HG02852 (cell line): ENCODE data around the gene MTMR10.

ENCODE experiments used
- ATAC-seq: cut with Tn5 transposase; IDR thresholded peaks from one replicate; pipeline ENCODE4 v1.9.1; 2021; ENCODE audit warnings: mild to moderate bottlenecking, moderate library complexity; ENCODE audit not compliant: unreplicated experiment

The MTMR10 gene

DNA sequence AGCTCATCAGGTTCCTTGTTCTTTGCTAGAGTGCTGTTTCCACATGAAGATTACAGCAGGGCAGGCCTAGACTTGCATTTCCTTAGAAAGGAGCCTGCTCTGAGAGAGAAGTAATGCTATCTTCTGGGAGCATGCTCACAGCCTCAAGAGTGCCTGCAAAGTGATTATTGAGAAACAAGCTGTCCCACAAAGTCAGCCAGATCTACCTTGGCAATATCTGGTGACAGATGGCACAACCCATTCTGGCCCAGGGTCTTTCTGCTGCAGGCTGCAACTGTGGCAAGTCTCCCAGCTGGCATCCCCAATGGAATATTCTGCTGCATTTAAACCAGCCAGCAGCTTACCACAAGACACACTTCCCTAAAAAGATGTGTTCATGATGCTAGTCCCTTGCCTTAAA, 29.3 kb downstream of the MTMR10 start:
- no peak for ATAC-seq

DNA sequence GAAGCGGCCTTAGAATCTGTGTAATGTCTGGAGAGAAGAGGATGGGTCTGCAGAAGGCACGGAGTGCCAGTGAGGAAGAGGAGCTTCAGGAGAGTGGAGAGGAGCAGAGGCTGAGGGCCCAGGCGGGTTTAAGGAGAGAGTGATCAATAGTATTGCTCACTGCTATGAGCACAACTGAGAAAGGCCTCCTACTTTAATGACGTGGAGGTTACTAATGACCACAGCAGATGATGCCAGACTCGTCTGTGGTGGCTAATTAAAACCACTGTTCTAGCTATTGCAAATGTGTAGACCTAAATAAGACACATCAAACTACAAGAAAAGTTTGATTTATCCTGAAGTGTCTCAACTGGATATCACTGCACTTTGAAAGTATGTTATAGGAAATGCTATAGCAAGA, 33.2 kb downstream of the MTMR10 start:
- ATAC-seq, result no peak

DNA sequence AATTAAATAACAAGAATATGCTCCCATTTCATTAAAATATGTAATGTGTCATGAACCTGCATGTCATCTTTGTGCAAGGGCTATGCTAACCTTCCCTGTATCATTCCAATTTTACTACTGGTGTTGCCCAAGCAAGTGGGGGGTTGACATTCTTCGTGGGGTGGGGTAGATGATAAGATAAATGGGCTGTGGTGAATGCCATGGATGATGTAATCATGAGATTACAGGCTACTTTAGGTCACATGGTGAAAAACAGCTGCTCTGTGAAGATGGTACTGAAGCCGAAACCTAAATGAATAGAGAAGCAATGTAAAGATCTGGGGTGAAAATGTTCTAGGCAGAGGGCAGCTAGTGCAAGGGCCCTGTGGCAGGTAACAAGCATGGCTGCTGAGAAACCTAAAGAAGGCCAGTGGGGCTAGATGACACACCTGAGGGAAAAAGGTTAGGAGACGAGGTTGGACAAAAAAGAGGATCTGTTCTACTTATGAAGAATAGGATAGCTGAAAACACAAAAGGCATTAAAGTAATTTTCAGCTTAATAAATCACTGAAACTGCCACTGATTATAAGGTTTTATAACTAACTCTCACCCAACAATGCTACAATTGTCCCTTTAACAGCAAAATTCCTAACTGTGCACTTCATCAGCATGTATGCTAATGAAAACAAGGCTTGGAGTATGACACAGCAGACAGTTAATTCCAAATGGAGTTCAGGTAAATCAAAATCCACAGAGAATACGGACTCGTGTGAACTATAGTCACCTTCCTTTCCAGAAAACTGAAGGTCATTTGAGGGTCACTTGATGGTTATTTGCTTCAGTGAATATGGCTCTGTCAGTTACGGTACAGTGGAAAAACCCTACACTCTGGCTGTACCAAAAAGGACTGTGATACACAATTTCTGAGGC, 35.0 kb downstream of the MTMR10 start:
- ATAC-seq, result no peak

DNA sequence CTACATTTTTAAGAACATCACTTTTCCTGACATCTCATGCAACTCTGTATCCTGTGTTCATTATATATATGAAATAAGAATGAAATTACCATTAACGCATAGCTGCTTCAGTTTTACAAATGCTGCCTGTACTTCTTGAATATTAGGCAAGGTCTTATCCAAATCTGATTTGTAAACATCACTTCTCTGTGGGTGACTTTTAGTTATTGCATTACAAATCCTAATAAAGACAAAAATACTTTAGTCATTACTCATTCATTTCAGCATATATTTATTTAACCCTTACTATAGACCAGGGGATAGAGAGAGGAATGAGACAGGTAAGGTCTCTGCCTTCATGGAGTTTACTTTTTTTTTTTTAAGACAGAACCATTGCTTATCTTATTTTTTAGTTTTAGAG, 36.8 kb downstream of the MTMR10 start:
- no peak for ATAC-seq

DNA sequence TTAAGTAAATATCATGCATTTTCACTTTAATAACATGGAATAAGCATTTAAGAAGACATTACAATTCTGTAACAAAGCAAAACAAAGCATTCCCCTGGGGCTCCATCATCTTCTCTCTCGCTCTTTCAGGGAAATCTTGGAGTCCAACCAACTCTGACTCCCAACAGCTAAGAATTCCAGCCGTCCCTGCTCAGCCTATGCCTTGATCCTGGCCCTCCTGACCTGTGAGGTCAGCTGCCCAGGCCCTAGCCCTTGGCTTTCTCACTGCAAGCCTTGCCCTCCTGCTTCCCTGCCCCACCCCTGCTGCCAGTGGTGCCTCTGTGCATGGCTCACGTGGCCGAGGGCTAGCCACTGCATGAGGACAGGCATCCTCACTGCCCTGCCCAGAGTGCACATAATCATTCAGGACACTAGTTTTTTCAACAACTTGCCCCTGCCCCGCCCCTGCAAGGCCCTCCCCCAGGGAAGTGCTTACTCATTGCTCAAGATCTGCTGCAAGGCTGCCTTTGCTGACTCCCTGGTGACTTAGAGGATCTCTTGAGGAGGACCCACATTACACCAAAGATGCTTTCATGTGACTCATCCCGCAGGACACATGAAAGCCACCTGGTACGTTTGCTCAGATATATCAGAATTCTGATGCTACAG, 37.6 kb downstream of the MTMR10 start:
- ATAC-seq, result no peak

DNA sequence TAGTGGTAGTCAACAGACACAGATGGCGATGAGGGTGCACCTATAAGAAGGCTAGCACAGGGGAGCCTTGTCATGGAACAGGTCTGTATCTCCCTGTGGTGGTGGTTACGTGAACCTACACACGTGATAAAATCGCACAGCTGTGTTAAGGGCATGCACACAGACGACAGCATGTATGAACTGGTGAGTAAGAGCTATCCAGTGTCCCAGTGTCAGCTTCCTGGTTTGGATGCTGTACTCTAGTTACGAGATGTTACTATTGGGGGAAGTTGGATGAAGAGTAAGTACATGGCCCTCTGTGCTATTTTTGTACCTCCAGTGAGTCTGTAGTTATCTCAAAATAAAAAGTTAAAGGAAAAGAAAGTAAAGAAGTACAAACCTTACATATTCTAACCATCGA, 38.2 kb downstream of the MTMR10 start:
- no peak for ATAC-seq

DNA sequence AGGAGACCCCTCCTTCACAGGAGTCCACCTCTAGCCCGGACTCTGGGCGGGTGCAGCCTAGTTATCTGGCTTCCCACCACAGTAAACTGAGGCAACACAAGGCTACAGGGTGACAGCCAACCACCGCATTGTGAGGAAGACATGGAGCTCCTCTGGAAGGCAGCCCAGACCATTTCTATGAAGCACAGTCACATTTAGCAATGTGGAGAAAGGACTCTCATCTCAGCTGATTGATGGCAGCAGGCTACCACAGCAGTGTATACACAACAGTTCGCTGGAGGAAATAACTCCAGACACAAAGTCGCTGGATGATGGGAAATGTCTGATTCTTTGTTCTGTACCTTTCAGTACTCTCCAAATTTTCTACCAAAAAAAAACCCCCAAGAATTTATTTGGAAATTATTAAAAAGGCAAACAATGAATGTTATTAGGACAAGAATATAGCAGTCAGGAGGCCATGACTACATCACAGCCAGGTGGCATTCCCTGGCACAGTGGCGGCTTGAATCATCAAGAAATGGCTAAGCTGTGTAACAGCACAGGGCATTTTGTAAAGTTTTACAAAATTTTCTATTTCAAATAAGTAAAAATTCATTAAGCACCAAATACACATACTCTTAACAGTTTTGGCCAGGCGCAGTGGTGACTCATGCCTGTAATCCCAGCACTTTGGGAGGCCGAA, 47.6 kb downstream of the MTMR10 start:
- ATAC-seq, result no peak

DNA sequence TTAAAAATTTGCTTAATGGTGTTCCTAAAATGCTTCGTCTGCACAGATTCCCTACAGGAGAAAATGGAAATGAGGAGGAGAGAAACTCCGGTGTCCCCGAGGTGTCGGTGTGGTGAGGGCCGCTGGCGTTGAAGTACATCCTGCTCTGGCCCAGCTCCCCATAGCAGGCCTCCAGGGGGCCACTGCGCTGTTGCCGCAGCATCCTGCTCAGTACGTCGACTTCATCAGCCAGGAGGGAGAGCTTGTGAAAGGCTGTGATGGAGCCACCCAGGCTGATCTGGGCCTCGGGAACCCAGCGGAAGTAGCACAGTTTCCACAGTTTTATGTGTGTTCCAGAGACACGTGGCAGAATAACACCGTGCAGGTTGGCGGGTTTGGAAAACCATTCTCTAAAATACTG, 49.9 kb downstream of the MTMR10 start:
- ATAC-seq, result no peak

DNA sequence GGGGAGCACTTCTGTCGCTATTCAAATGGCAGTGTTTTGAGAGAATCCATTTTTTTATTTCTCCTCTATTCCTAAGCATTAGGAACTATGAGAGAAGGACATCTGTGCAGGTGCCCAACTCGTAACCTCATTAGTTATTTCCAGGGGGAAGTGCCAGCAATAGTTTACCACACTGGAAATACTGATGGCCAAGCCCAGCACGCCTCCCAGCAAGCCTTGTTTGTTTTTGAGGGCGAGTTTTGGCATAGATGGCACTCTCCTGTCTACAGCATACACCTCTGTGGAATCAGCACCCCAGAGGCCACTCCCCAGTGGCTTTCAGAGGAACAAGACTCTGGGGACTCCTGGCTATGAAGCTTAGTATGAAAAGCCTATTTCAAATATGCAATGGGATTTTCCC, 51.1 kb downstream of the MTMR10 start:
- no peak for ATAC-seq

DNA sequence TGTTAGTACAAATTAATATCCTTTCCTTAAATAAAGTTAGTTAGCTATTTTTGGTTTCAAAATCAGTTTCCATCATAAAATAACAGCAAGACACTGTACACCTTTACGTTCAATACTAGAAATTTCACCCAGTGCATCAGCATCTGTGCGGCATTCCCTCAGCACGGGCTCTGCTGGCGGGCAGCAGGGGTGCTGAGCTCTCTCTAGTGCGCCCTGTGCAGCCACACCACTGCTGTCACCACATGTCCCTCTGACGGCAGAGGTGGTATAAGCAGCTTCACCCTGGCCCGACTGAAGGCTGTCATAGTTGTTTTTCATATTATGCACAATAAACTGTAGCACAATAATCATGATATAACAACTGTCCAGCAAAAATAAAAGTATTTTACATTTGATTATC, 52.3 kb downstream of the MTMR10 start:
- ATAC-seq, result no peak

DNA sequence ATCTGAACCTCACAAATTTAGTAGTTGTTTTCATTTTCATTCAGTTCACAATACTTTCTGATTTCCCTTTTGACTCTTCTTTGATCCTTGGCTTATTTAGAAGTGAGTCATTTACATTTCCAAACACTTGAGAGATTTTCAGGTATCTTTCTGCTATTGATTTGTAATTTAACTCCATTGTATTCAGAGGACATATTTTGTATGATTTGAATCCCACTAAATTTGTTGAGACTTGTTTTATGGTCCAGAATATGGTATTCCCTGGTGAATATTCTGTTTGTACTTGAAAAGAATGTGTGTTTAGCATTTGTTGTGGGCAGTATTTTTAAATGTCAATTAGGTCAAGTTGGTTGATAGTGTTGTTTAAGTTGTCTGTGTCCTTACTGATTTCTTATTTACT, 58.1 kb downstream of the MTMR10 start:
- ATAC-seq, result no peak

DNA sequence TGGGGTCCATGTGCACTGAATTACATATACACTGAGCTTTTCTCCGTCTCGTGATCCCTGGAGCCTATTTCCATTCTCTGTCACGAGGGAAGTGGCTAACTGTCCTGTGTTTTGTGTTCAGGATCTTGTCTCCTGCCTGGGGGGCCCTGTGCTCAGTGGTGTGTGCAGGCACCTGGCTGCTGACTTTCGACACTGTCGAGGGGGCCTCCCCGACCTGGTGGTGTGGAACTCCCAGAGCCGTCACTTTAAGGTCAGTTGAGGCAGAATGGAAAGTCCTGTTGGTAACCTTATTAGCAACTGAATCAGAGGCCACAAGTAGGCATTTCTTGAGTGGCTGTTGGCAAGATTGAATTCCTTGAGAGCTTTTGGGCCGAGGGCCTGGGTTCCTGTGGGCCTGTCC, 61.0 kb downstream of the MTMR10 start:
- ATAC-seq, result no peak

DNA sequence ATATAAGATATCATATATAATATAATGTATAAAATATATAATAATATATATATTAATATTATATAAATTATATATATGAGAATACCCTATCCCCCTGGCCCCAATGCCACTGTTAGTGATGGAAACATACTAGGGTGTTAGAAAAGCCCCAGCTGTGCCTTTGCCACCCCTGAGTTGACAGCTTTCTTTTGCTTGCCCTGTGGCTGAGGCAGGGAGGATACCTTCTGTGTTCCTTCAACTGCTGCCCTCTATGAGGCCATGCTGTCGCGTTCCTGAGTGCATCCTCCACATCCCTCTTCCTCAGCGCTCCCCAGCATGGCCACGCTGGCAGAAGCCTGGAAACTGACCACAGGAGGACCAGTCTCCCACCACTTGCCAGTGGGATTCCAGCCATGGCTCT, 61.4 kb downstream of the MTMR10 start:
- ATAC-seq, result no peak

DNA sequence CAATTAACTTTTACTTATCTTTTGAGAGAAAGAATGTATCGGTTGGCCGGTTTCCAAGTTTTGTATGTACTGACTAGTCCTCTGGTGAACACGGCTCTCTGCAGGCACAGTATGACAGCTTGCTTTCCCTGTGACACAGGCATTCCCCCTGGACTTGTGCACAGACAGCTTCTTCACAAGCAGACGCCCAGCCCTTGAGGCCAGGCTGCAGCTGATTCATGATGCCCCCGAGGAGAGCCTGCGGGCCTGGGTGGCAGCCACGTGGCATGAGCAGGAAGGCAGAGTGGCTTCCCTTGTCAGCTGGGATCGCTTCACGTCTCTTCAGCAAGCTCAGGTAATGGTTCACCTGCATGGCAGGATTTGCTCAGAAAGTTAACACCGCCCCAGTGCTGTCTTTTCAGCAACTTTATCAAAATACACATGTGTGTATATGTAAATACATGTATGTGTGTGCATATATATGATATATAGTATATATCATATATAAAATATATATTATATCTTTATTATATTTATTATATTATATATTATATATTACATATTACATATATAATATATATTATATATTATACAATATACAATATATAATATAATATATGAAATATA, 62.3 kb downstream of the MTMR10 start:
- no peak for ATAC-seq

DNA sequence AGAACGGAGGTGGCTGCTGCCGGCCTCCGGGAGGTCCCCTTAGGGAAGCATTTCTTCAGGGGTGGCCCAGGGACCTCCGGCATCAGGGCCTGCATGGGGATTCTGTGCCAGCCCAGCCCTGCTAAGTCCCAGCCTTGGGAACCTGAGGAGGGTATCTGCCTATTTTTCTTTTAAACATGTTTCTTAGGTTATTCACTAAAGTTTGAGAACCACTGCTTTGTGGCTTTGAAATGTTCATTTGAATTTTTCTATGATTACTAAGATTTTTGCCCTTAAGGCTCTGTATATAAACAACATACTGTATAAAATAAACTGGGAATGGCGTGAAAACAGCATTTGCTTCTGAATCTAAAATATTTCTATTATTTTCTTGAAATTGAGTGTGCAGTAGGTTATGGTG, 63.4 kb downstream of the MTMR10 start:
- no peak for ATAC-seq

DNA sequence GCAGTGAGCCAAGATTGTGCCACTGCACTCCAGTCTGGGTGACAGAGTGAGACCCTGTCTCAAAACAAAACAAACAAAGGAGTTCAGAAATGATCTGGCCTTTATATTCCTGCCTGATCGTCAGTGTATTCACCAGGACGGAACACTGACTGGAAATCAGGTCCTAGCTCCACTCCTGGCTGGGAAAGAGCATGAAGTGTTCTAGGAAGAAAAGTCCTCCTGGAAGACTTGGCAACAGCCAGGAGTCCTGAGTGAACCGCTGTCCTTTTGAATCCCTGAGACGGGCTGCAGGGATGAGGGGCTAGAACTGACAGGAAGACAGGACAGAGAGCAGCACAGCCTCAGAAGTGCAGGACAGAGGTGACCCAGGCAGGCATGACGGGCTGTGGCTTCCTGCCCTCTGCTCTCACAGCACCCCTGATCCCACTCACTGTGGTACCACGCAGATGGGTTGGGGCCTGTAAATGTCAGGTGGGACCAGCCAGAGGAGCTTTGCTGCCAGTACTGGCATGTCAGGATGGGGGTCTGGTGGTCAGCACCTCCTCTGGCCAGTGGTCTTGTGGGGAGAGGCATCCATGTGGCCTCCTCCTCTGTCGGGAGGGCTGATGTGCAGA, 64.2 kb downstream of the MTMR10 start:
- ATAC-seq, result no peak

DNA sequence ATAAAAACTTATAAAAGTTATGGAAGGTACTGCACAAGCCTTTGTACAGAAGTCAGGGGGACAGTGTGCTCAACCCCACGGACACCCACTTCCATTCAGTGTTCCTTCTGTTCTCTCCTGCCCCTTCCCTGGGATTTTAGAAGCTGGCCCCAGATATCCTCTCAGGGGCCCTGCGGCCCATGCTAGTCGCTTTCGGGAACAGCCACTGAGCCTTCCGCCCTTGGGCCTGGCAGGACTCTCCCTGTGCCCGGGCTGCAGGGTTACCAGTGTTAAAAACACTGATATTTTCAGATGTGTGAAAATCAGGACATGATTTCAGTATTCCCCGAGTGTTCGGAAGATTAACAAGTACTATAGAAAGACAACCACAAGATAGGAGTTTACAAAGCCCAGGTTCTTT, 65.3 kb downstream of the MTMR10 start:
- ATAC-seq, result no peak

DNA sequence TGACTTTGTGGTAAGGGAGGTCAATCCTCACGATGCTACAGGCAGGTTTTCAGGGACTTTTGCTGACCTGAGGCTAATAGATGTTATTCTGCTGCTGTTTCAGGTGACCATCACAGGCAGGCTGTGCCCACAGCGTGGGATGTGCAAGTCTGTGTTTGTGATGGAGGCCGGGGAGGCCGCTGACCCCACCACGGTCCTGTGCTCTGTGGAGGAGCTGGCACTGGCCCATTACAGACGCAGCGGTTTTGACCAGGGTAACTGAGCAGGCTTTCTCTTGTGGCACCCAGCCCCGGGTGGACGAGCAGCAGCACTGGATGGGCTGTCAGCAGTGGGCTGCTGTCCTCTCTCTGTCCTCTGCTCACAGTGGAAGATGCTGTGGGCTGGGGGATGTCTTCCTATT, 65.7 kb downstream of the MTMR10 start:
- ATAC-seq, result no peak

DNA sequence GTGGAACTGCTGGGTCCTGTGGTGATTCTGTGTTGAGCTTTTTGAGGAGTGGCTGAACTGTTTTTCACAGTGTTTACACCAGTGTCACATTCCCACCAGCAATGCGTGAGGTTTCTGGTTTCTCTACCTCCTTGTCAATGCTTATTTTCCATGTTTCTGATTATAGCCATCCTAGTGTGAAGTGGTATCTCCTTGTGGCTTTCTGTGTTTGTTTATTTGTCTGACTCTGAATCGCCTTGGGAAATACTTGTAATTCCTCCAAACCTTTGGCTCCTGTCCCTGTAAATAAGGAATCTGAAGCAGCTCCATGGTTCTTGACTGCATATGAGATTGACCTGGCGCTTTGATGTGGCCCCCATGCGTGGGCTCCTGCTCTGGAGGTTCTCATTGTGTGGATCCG, 67.1 kb downstream of the MTMR10 start:
- ATAC-seq, result no peak

DNA sequence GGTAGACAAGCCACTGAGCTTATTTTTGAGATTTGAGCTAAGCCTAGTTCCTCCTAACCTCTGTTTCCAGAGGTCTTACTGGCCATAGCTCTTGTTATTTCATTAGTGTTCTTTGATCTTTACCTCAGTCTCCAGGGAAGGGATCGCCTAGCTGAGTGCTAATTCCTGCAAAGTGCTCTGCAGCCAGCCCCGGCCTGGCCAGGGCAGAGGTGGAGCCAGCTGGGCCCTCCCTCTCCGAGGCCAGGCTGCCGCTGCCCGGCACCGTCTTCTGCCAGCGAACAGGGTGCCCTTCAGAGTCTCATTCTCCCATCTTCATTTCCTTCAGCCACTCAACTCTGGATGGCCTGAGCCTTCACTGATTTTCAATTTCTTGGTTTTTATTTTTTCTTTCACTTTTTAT, 68.0 kb downstream of the MTMR10 start:
- ATAC-seq, result no peak
